GM12891 (cell line): Measurements from ENCODE around the gene LIMS1.
"Not testable (repeated sequence)": the region's sequence is repeated elsewhere in the genome, so short reads cannot be mapped to it uniquely, and the experiment has no call there.

Source experiments
- PAX5 ChIP-seq: IDR thresholded peaks from 2 replicates; pipeline ENCODE4 v1.6.1; 2011; ENCODE audit warnings: low read length, moderate library complexity, mild to moderate bottlenecking; ENCODE audit not compliant: insufficient read depth, severe bottlenecking
- POLR2A ChIP-seq: IDR thresholded peaks from 2 replicates; pipeline ENCODE4 v1.6.1; 2011; ENCODE audit warnings: low read depth, low read length, control low read depth
- POLR2AphosphoS5 ChIP-seq: IDR thresholded peaks from 2 replicates; pipeline ENCODE4 v1.6.1; 2011; ENCODE audit warnings: low read depth, low read length, control low read depth
- POU2F2 ChIP-seq: IDR thresholded peaks from 2 replicates; pipeline ENCODE4 v1.6.1; 2011; ENCODE audit warnings: low read depth, mild to moderate bottlenecking, control low read depth, low read length, moderate library complexity
- SPI1 ChIP-seq: IDR thresholded peaks from 2 replicates; pipeline ENCODE4 v1.6.1; 2011; ENCODE audit warnings: low read depth, low read length, control low read depth
- TAF1 ChIP-seq: IDR thresholded peaks from 2 replicates; pipeline ENCODE4 v1.6.1; 2011; ENCODE audit warnings: low read depth, low read length, control low read depth

- TF ChIP-seq POLR2AphosphoS5, TAF1, POLR2A, SPI1, PAX5, POU2F2: not testable (repeated sequence)
These were observed 26.6 kb upstream of the LIMS1 start for GRCh38 chr2:108507620-108508019.
